HUDEP-2 (cell line): ENCODE results near the gene FOXL2.

Source experiments
- DNase-seq, 76 experiments: peaks; one replicate each; lab custom pipeline; 2025; ENCODE audit not compliant: unreplicated experiment in 76 of 76; lab: John Stamatoyannopoulos, UW

Gene FOXL2

GRCh38 chr3:138898708-138899107, 48.2 kb downstream of the FOXL2 start:
- DNase-seq: no peak

DNA sequence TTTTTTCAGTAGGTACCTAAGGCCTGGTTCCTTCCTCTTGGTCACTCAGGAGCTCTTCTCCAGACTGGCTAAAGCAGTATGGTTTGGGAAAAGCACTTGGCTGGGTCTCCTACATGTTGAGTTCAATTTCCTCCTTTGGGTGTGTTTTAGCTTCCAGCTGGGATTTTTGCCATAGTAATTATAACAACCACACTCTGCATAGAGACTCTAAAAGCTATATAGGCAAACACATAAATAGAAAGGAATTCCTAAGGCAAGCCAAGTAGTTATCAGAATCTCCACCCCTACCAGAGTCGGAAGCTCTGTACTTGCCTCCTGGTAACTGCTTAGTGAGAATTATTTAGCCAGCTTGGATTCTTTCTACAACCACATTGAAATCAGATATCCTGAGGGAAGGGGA, 48.6 kb downstream of the FOXL2 start:
- no peak for DNase-seq
